K562 (cell line): ENCODE measurements around the gene TNNT2. TPM values are rescaled to one million over a fixed set of nuclear protein-coding genes. Genes with fewer than 3 reads are reported as not detected.

Experiments used
- polyA plus RNA-seq, 8 experiments: library from polyadenylated mRNA; depleted of rRNA in 4 of 8; stranded (reverse) in 5 of 8; unstranded in 3 of 8; fragments of >200 nt; fragmentation: Nextera tagmentation in 2 of 8; fragmentation: Illumina TruSeq in 1 of 8; extraction: Ambion mirVana in 2 of 8; extraction: Trizol in 1 of 8; gene quantifications; 2 replicates each; pipeline versions ENCODE4 v1.2.1 to v1.2.3, GENCODE V29; 2011 to 2014; ENCODE audit warnings: inconsistent platforms in 1 of 8, missing spikeins in 1 of 8
- total RNA-seq, 7 experiments: library from RNA; depleted of rRNA in 6 of 7; stranded (reverse); fragments of >200 nt in 6 of 7; fragmentation: Illumina TruSeq in 2 of 7; extraction: Trizol in 2 of 7; gene quantifications; 2 replicates each; pipeline versions ENCODE4 v1.2.1 to v1.2.3, GENCODE V29; 2011 to 2021; ENCODE audit warnings: low replicate concordance in 1 of 7
- TF ChIP-seq, protein P1 (sequence below), 2 experiments: fragments of 250-450 bp in 1 of 2; fragments of 450-650 bp in 1 of 2; sonication (Bioruptor Pico) in 1 of 2; IDR thresholded peaks; 2 replicates each; pipeline versions ENCODE4 v1.6.1 to v1.8.0; 2016 to 2021; ENCODE audit warnings: mild to moderate bottlenecking in 2 of 2, moderate library complexity in 2 of 2, missing compliant biosample characterization in 1 of 2, missing genetic modification characterization in 1 of 2

TNNT2 gene
- total and polyA plus RNA-seq, 9 of the 15 experiments (the other 6 are each of a cell fraction or from before 2014, with no cell fraction given), result not detected

- TF ChIP-seq, protein P1, sequence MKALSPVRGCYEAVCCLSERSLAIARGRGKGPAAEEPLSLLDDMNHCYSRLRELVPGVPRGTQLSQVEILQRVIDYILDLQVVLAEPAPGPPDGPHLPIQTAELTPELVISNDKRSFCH (CRISPR knock-in tag; IDR thresholded peaks at IDR 0.05), result no peak
- TF ChIP-seq, protein P1 (tag; IDR thresholded peaks at IDR 0.05), result no peak
These were observed 68.1 kb downstream of the TNNT2 start (continued) for GRCh38 chr1:201309416-201309815.

Other genes starting within 250 kb of the TNNT2 start
Only the 7 nearest of the 8 such genes appear.
- not detected in 2 replicates for gene IGFN1, start 186.9 kb downstream of the TNNT2 start, total RNA-seq (2014; rRNA removed)
- not detected in 2 replicates for gene IGFN1, start 186.9 kb downstream of the TNNT2 start, total RNA-seq (2014; rRNA removed; fragmentation: Illumina TruSeq; extraction: Trizol)
- not detected in 2 replicates for gene IGFN1, start 186.9 kb downstream of the TNNT2 start, total RNA-seq (2015; rRNA removed; fragmentation: Illumina TruSeq; extraction: Trizol)
- not detected in 2 replicates for gene IGFN1, start 186.9 kb downstream of the TNNT2 start, total RNA-seq (2021)
- not detected in 2 replicates for gene IGFN1, start 186.9 kb downstream of the TNNT2 start, polyA plus RNA-seq (2011; rRNA removed)
- gene IGFN1, start 186.9 kb downstream of the TNNT2 start, polyA plus RNA-seq (2014; fragmentation: Illumina TruSeq; extraction: Trizol), result not detected in 2 replicates
- not detected for gene IGFN1, start 186.9 kb downstream of the TNNT2 start, polyA plus RNA-seq (2014; fragmentation: Nextera tagmentation; extraction: Ambion mirVana)
- 0.04 TPM in 1 of 2 replicates, not detected in the other for gene IGFN1, start 186.9 kb downstream of the TNNT2 start, polyA plus RNA-seq (2014; rRNA removed)
- gene PKP1, start 94.2 kb downstream of the TNNT2 start, total RNA-seq (2014; rRNA removed), result not detected in 2 replicates
- gene PKP1, start 94.2 kb downstream of the TNNT2 start, total RNA-seq (2014; rRNA removed; fragmentation: Illumina TruSeq; extraction: Trizol), result not detected in 2 replicates
- gene PKP1, start 94.2 kb downstream of the TNNT2 start, total RNA-seq (2015; rRNA removed; fragmentation: Illumina TruSeq; extraction: Trizol), result not detected in 2 replicates
- not detected in 2 replicates for gene PKP1, start 94.2 kb downstream of the TNNT2 start, total RNA-seq (2021)
- gene PKP1, start 94.2 kb downstream of the TNNT2 start, polyA plus RNA-seq (2011; rRNA removed), result not detected in 2 replicates
- not detected in 2 replicates for gene PKP1, start 94.2 kb downstream of the TNNT2 start, polyA plus RNA-seq (2014; fragmentation: Illumina TruSeq; extraction: Trizol)
- not detected for gene PKP1, start 94.2 kb downstream of the TNNT2 start, polyA plus RNA-seq (2014; fragmentation: Nextera tagmentation; extraction: Ambion mirVana)
- gene PKP1, start 94.2 kb downstream of the TNNT2 start, polyA plus RNA-seq (2014; rRNA removed), result not detected in 2 replicates
- gene LAD1, start 21.6 kb upstream of the TNNT2 start, total RNA-seq (2014; rRNA removed), result not detected in 2 replicates
- not detected in 2 replicates for gene LAD1, start 21.6 kb upstream of the TNNT2 start, total RNA-seq (2014; rRNA removed; fragmentation: Illumina TruSeq; extraction: Trizol)
- gene LAD1, start 21.6 kb upstream of the TNNT2 start, total RNA-seq (2015; rRNA removed; fragmentation: Illumina TruSeq; extraction: Trizol), result not detected in 2 replicates
- 0.25 and 0.31 TPM in 2 replicates for gene LAD1, start 21.6 kb upstream of the TNNT2 start, total RNA-seq (2021)
- gene LAD1, start 21.6 kb upstream of the TNNT2 start, polyA plus RNA-seq (2011; rRNA removed), result not detected in 2 replicates
- not detected in 2 replicates for gene LAD1, start 21.6 kb upstream of the TNNT2 start, polyA plus RNA-seq (2014; fragmentation: Illumina TruSeq; extraction: Trizol)
- not detected for gene LAD1, start 21.6 kb upstream of the TNNT2 start, polyA plus RNA-seq (2014; fragmentation: Nextera tagmentation; extraction: Ambion mirVana)
- gene LAD1, start 21.6 kb upstream of the TNNT2 start, polyA plus RNA-seq (2014; rRNA removed), result not detected in 2 replicates
- gene TNNI1, start 44.0 kb upstream of the TNNT2 start, total RNA-seq (2014; rRNA removed), result not detected in 2 replicates
- gene TNNI1, start 44.0 kb upstream of the TNNT2 start, total RNA-seq (2014; rRNA removed; fragmentation: Illumina TruSeq; extraction: Trizol), result not detected in 2 replicates
- gene TNNI1, start 44.0 kb upstream of the TNNT2 start, total RNA-seq (2015; rRNA removed; fragmentation: Illumina TruSeq; extraction: Trizol), result not detected in 2 replicates
- gene TNNI1, start 44.0 kb upstream of the TNNT2 start, total RNA-seq (2021), result not detected in 2 replicates
- gene TNNI1, start 44.0 kb upstream of the TNNT2 start, polyA plus RNA-seq (2011; rRNA removed), result not detected in 2 replicates
- gene TNNI1, start 44.0 kb upstream of the TNNT2 start, polyA plus RNA-seq (2014; fragmentation: Illumina TruSeq; extraction: Trizol), result not detected in 2 replicates
- gene TNNI1, start 44.0 kb upstream of the TNNT2 start, polyA plus RNA-seq (2014; fragmentation: Nextera tagmentation; extraction: Ambion mirVana), result not detected
- not detected in 2 replicates for gene TNNI1, start 44.0 kb upstream of the TNNT2 start, polyA plus RNA-seq (2014; rRNA removed)
- gene PHLDA3, start 91.5 kb upstream of the TNNT2 start, total RNA-seq (2014; rRNA removed), result 0.27 TPM in 1 of 2 replicates, not detected in the other
- not detected in 2 replicates for gene PHLDA3, start 91.5 kb upstream of the TNNT2 start, total RNA-seq (2014; rRNA removed; fragmentation: Illumina TruSeq; extraction: Trizol)
- not detected in 2 replicates for gene PHLDA3, start 91.5 kb upstream of the TNNT2 start, total RNA-seq (2015; rRNA removed; fragmentation: Illumina TruSeq; extraction: Trizol)
- 0.11 and 0.42 TPM in 2 replicates for gene PHLDA3, start 91.5 kb upstream of the TNNT2 start, total RNA-seq (2021)
- not detected in 2 replicates for gene PHLDA3, start 91.5 kb upstream of the TNNT2 start, polyA plus RNA-seq (2011; rRNA removed)
- not detected in 2 replicates for gene PHLDA3, start 91.5 kb upstream of the TNNT2 start, polyA plus RNA-seq (2014; fragmentation: Illumina TruSeq; extraction: Trizol)
- not detected for gene PHLDA3, start 91.5 kb upstream of the TNNT2 start, polyA plus RNA-seq (2014; fragmentation: Nextera tagmentation; extraction: Ambion mirVana)
- gene PHLDA3, start 91.5 kb upstream of the TNNT2 start, polyA plus RNA-seq (2014; rRNA removed), result not detected in 2 replicates
- 23.7 and 30.8 TPM in 2 replicates for gene CSRP1, start 129.4 kb upstream of the TNNT2 start, total RNA-seq (2014; rRNA removed)
- gene CSRP1, start 129.4 kb upstream of the TNNT2 start, total RNA-seq (2014; rRNA removed; fragmentation: Illumina TruSeq; extraction: Trizol), result 19.6 and 22.6 TPM in 2 replicates
- 28.3 and 30.3 TPM in 2 replicates for gene CSRP1, start 129.4 kb upstream of the TNNT2 start, total RNA-seq (2015; rRNA removed; fragmentation: Illumina TruSeq; extraction: Trizol)
- gene CSRP1, start 129.4 kb upstream of the TNNT2 start, total RNA-seq (2021), result 25.7 and 28.2 TPM in 2 replicates
- gene CSRP1, start 129.4 kb upstream of the TNNT2 start, polyA plus RNA-seq (2011; rRNA removed), result 21.3 and 23.7 TPM in 2 replicates
- 34.6 and 39.4 TPM in 2 replicates for gene CSRP1, start 129.4 kb upstream of the TNNT2 start, polyA plus RNA-seq (2014; fragmentation: Illumina TruSeq; extraction: Trizol)
- 10 to 100 TPM in 1 of 2 experiments, 1 to 10 TPM in 1; 6.8 to 11.0 TPM for gene CSRP1, start 129.4 kb upstream of the TNNT2 start, polyA plus RNA-seq (2014; fragmentation: Nextera tagmentation; extraction: Ambion mirVana)
- gene CSRP1, start 129.4 kb upstream of the TNNT2 start, polyA plus RNA-seq (2014; rRNA removed), result 24.9 and 32.1 TPM in 2 replicates
- 4.5 and 4.9 TPM in 2 replicates for gene NAV1, start 161.4 kb upstream of the TNNT2 start, total RNA-seq (2014; rRNA removed)
- gene NAV1, start 161.4 kb upstream of the TNNT2 start, total RNA-seq (2014; rRNA removed; fragmentation: Illumina TruSeq; extraction: Trizol), result 3.2 and 3.7 TPM in 2 replicates
- 2.9 and 3.3 TPM in 2 replicates for gene NAV1, start 161.4 kb upstream of the TNNT2 start, total RNA-seq (2015; rRNA removed; fragmentation: Illumina TruSeq; extraction: Trizol)
- 15.4 and 16.8 TPM in 2 replicates for gene NAV1, start 161.4 kb upstream of the TNNT2 start, total RNA-seq (2021)
- 0.91 TPM in 2 replicates for gene NAV1, start 161.4 kb upstream of the TNNT2 start, polyA plus RNA-seq (2011; rRNA removed)
- 10.7 and 13.2 TPM in 2 replicates for gene NAV1, start 161.4 kb upstream of the TNNT2 start, polyA plus RNA-seq (2014; fragmentation: Illumina TruSeq; extraction: Trizol)
- 1 to 10 TPM; 1.8 to 2.1 TPM for gene NAV1, start 161.4 kb upstream of the TNNT2 start, polyA plus RNA-seq (2014; fragmentation: Nextera tagmentation; extraction: Ambion mirVana)
- 4.2 and 5.6 TPM in 2 replicates for gene NAV1, start 161.4 kb upstream of the TNNT2 start, polyA plus RNA-seq (2014; rRNA removed)